Gastrocnemius medialis (tissue), 4 donors: Measurements from ENCODE around the gene CHTOP. TPM values are rescaled to one million over a fixed set of nuclear protein-coding genes. Genes with fewer than 3 reads are reported as not detected.
A peak's percentile ranks its signal among the peaks of the same experiment; 100 is the strongest.

Source experiments
- ATAC-seq, 2 donors: fragments of 150-250 bp; one replicate each; pipeline ENCODE4 v1.9.1; 2016
- DNase-seq, 2 donors: peaks; one replicate each; pipeline ENCODE4 v3.0.0-alpha.2; 2019
- H3K27ac ChIP-seq, 4 donors: fragments of 200-600 bp; sonication (generic); 1 replicate in 1 of 4; 2 replicates in 3 of 4; pipeline ENCODE4 v1.5.1; 2016 to 2018; ENCODE audit warnings: mild to moderate bottlenecking in 2 of 4, moderate library complexity in 1 of 4
- H3K27me3 ChIP-seq, 3 donors: fragments of 200-600 bp; sonication (generic) in 2 of 3; 1 replicate in 1 of 3; 2 replicates in 2 of 3; pipeline versions ENCODE4 v1.5.1 to v1.6.0; 2016 to 2019; ENCODE audit warnings: mild to moderate bottlenecking in 1 of 3, moderate library complexity in 1 of 3
- H3K36me3 ChIP-seq, 2 donors: fragments of 200-600 bp; sonication (generic) in 1 of 2; one replicate each; pipeline ENCODE4 v1.5.1; 2017 to 2018
- H3K4me1 ChIP-seq, 2 donors: fragments of 200-600 bp; sonication (generic) in 1 of 2; one replicate each; pipeline ENCODE4 v1.5.1; 2016 to 2017; ENCODE audit warnings: mild to moderate bottlenecking in 2 of 2
- H3K4me3 ChIP-seq, 4 donors: fragments of 200-600 bp; sonication (generic) in 3 of 4; 1 replicate in 1 of 4; 2 replicates in 3 of 4; pipeline ENCODE4 v1.5.1; 2016 to 2019; ENCODE audit warnings: mild to moderate bottlenecking in 2 of 4
- H3K9me3 ChIP-seq, 3 donors: fragments of 200-600 bp; sonication (generic) in 2 of 3; 1 replicate in 1 of 3; 2 replicates in 2 of 3; pipeline ENCODE4 v1.5.1; 2016 to 2019
- POLR2A ChIP-seq, 2 donors: fragments of 450-650 bp; IDR thresholded peaks; one replicate each; pipeline ENCODE4 v1.6.1; 2017; ENCODE audit warnings: antibody characterized with exemption in 2 of 2, mild to moderate bottlenecking in 2 of 2, moderate library complexity in 2 of 2
- in situ Hi-C, 4 donors: fragments of 200-750 bp; cut with MboI; loops; one replicate each; pipeline versions ENCODE4 v1.15.0 to v1.8.0; 2017; ENCODE audit warnings: low sequenced_read_pairs in 4 of 4
- intact Hi-C: fragments of 100-400 bp; cut with DNase I; formaldehyde crosslinking; loops from one replicate; pipeline ENCODE4 v1.15.1; 2023; ENCODE audit warnings: low total_unique reads
- total RNA-seq, 4 donors: library from RNA; depleted of rRNA; stranded (reverse); fragments of >200 nt; gene quantifications; one replicate each; pipeline versions ENCODE4 v1.1.0 to v1.2.3, GENCODE V29; 2016
- TF ChIP-seq, protein P1 (sequence below), 5 experiments: fragments of 450-650 bp in 3 of 5; fragments of 200-600 bp in 2 of 5; sonication (generic) in 2 of 5; IDR thresholded peaks in 4 of 5; conservative IDR thresholded peaks in 1 of 5; 1 replicate in 4 of 5; 2 replicates in 1 of 5; pipeline ENCODE4 v1.5.1; 2016 to 2019; ENCODE audit warnings: antibody characterized with exemption in 5 of 5, mild to moderate bottlenecking in 3 of 5, moderate library complexity in 3 of 5

Gene CHTOP
- total RNA-seq, 4 donors from 2014 or later: 49.5 to 73.4 (median 59.1) TPM

DNA sequence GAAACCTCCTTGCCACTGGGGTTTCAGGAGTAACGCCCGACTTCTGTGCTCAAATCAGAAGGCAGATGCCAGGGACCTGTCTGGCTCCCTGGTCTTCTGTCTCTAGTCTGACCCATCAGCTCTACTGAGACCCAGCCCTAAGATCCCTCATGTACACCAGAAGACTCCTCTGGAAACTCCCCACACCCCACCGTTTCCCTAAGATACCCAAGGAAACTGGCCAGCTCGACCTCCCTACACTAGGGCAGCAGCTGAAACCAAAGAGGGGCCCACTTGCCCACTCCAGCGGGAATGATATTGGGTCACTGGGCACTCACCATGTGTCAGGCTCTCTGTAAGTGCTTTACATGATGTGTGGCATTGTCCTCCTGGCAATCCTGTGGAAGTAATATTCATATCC is 20.5 kb upstream of the CHTOP start:
- in situ Hi-C loops (no loop called here), intact Hi-C loops (loop anchor here (5.0 kb wide), 1 partner anchor 784 kb away; no protein-coding TSS in a partner anchor)
- ATAC-seq: no peak
- Histone ChIP-seq H3K4me3 (peak overlapping the region in 3 of 4 donors; percentile 56 to 65 (median 58)), H3K4me1 (peaks cover 21 to 29% of the 10 kb centered on the region in 2 donors), H3K27ac (peak overlapping the region; percentile 82 to 88 (median 84)), H3K9me3 (no peaks in the 10 kb centered on the region), H3K27me3 (no peaks in the 10 kb centered on the region), H3K36me3 (peaks cover 0 to 2% of the 10 kb centered on the region in 2 donors)
- no peak for DNase-seq
- no peak for TF ChIP-seq POLR2A (IDR thresholded peaks at IDR 0.05)
- TF ChIP-seq, protein P1, sequence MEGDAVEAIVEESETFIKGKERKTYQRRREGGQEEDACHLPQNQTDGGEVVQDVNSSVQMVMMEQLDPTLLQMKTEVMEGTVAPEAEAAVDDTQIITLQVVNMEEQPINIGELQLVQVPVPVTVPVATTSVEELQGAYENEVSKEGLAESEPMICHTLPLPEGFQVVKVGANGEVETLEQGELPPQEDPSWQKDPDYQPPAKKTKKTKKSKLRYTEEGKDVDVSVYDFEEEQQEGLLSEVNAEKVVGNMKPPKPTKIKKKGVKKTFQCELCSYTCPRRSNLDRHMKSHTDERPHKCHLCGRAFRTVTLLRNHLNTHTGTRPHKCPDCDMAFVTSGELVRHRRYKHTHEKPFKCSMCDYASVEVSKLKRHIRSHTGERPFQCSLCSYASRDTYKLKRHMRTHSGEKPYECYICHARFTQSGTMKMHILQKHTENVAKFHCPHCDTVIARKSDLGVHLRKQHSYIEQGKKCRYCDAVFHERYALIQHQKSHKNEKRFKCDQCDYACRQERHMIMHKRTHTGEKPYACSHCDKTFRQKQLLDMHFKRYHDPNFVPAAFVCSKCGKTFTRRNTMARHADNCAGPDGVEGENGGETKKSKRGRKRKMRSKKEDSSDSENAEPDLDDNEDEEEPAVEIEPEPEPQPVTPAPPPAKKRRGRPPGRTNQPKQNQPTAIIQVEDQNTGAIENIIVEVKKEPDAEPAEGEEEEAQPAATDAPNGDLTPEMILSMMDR (IDR thresholded peaks at IDR 0.05 in 4 of 5, conservative IDR thresholded peaks at IDR 0.05 in 1 of 5): no peak

DNA sequence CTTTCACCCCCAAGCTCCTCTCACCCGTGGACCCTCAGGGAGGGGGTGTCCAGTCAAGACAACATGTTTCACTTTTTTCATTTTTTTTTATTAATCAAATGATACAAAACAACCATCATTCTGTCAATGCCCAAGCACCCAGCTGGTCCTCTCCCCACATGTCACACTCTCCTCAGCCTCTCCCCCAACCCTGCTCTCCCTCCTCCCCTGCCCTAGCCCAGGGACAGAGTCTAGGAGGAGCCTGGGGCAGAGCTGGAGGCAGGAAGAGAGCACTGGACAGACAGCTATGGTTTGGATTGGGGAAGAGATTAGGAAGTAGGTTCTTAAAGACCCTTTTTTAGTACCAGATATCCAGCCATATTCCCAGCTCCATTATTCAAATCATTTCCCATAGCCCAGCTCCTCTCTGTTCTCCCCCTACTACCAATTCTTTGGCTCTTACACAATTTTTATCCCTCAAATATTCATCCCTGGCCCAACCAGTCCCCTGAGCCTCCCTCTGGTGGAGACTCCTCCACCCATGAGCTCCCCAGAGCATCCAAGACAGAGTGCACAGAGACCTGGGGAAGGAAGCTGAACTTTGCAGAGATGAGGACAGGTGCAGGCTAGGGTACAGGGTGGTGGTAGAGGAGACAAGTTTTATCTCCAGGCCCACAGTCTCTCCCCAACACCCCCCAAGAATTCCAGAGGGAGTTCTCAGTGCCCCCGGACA is 19.5 kb upstream of the CHTOP start:
- no peak for TF ChIP-seq POLR2A (IDR thresholded peaks at IDR 0.05)
- TF ChIP-seq, protein P1 (IDR thresholded peaks at IDR 0.05 in 4 of 5, conservative IDR thresholded peaks at IDR 0.05 in 1 of 5): no peak
- intact Hi-C loops (loop anchor here (5.0 kb wide), 1 partner anchor 783 kb away; no protein-coding TSS in a partner anchor), in situ Hi-C loops (no loop called here)
- Histone ChIP-seq H3K27me3 (no peaks in the 10 kb centered on the region), H3K9me3 (no peaks in the 10 kb centered on the region), H3K4me3 (no peak overlapping the region), H3K36me3 (peaks cover 0 to 8% of the 10 kb centered on the region in 2 donors), H3K27ac (no peak overlapping the region), H3K4me1 (peaks cover 21 to 26% of the 10 kb centered on the region in 2 donors)
- DNase-seq (no peak), ATAC-seq (no peak)

DNA sequence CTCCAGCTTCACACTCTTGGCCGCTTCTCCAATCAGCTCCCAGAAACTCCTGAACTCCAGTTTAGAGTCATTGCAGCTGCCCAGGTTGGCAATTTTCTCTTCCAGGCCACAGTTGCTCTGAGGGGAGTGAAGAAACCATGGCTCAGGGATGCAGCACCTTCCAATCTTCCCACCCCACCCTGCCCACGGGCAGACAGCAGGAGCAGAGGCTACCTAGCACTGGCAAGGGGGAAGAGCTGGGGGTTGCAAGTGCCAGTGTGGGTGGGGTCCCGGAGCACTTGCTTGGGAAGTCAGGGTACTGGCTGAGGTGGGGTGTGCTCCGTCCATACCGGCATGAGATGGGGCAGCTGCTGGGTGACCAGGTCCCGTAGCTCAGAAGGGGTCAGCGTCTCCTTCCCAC is 19.0 kb upstream of the CHTOP start:
- Histone ChIP-seq H3K4me1 (peaks cover 17 to 20% of the 10 kb centered on the region in 2 donors), H3K36me3 (peaks cover 0 to 8% of the 10 kb centered on the region in 2 donors), H3K9me3 (no peaks in the 10 kb centered on the region), H3K27me3 (no peaks in the 10 kb centered on the region), H3K27ac (no peak overlapping the region), H3K4me3 (no peak overlapping the region)
- no peak for ATAC-seq
- TF ChIP-seq, protein P1 (IDR thresholded peaks at IDR 0.05 in 4 of 5, conservative IDR thresholded peaks at IDR 0.05 in 1 of 5): no peak
- no peak for TF ChIP-seq POLR2A (IDR thresholded peaks at IDR 0.05)
- no peak for DNase-seq
- intact Hi-C loops: loop anchor here (5.0 kb wide), 3 partner anchors 83 to 782 kb away; no protein-coding TSS in a partner anchor
- in situ Hi-C loops: loop anchor here in 1 of 4 donors (5.0 kb wide), 1 partner anchor 103 kb away; no protein-coding TSS in a partner anchor

DNA sequence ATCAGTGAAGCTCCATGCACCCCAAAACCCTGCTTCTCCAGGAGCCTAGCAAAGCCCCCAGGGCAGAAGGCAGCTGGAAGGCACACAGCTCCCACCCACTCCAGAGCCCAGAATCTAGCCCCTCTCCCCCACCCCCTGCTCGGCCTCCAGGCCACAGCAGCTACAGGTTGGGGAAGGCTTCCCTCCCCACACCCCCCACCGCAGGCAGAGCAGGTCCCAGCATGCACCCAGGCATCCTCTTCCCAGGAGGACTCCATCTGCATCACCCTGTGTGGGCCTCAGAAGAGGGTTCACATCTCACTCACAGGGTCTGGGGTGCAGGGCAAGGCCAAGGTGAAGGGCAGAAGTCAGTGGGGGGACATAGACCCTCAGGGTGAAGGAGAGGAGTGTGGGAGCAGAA is 18.5 kb upstream of the CHTOP start:
- H3K27ac ChIP-seq: no peak overlapping the region
- H3K36me3 ChIP-seq: peaks cover 0 to 8% of the 10 kb centered on the region in 2 donors
- H3K9me3 ChIP-seq: no peaks in the 10 kb centered on the region
- H3K4me1 ChIP-seq: peaks cover 12 to 15% of the 10 kb centered on the region in 2 donors
- TF ChIP-seq, protein P1 (IDR thresholded peaks at IDR 0.05 in 4 of 5, conservative IDR thresholded peaks at IDR 0.05 in 1 of 5): no peak
- no peak for TF ChIP-seq POLR2A (IDR thresholded peaks at IDR 0.05)
- H3K4me3 ChIP-seq: no peak overlapping the region
- no peaks in the 10 kb centered on the region for H3K27me3 ChIP-seq
- ATAC-seq: no peak
- in situ Hi-C loops: loop anchor here in 1 of 4 donors (5.0 kb wide), 1 partner anchor 103 kb away; no protein-coding TSS in a partner anchor
- DNase-seq: no peak
- intact Hi-C loops: loop anchor here (5.0 kb wide), 2 partner anchors 83 to 103 kb away; no protein-coding TSS in a partner anchor
